AG09309 (cell line): ENCODE measurements around the gene APCDD1L.

ENCODE experiments used
- DNase-seq: peaks from one replicate; pipeline ENCODE4 v3.0.0-alpha.2; 2010; ENCODE audit warnings: low read depth
- H3K4me3 ChIP-seq: 2 replicates; pipeline ENCODE4 v1.5.1; 2011; ENCODE audit warnings: mild to moderate bottlenecking, low read depth, low read length, moderate library complexity; ENCODE audit not compliant: control insufficient read depth
- TF ChIP-seq, protein P1 (sequence below): IDR thresholded peaks from 2 replicates; pipeline ENCODE4 v1.5.1; 2011; ENCODE audit warnings: mild to moderate bottlenecking, low read depth, low read length, inconsistent platforms; ENCODE audit not compliant: insufficient read depth, control insufficient read depth; ENCODE audit errors: missing control alignments

Gene APCDD1L

GRCh38 chr20:58450254-58450653, 64.9 kb downstream of the APCDD1L start:
- TF ChIP-seq, protein P1, sequence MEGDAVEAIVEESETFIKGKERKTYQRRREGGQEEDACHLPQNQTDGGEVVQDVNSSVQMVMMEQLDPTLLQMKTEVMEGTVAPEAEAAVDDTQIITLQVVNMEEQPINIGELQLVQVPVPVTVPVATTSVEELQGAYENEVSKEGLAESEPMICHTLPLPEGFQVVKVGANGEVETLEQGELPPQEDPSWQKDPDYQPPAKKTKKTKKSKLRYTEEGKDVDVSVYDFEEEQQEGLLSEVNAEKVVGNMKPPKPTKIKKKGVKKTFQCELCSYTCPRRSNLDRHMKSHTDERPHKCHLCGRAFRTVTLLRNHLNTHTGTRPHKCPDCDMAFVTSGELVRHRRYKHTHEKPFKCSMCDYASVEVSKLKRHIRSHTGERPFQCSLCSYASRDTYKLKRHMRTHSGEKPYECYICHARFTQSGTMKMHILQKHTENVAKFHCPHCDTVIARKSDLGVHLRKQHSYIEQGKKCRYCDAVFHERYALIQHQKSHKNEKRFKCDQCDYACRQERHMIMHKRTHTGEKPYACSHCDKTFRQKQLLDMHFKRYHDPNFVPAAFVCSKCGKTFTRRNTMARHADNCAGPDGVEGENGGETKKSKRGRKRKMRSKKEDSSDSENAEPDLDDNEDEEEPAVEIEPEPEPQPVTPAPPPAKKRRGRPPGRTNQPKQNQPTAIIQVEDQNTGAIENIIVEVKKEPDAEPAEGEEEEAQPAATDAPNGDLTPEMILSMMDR: no peak
- no peak overlapping the region for H3K4me3 ChIP-seq
- DNase-seq: peak; percentile 44

DNA sequence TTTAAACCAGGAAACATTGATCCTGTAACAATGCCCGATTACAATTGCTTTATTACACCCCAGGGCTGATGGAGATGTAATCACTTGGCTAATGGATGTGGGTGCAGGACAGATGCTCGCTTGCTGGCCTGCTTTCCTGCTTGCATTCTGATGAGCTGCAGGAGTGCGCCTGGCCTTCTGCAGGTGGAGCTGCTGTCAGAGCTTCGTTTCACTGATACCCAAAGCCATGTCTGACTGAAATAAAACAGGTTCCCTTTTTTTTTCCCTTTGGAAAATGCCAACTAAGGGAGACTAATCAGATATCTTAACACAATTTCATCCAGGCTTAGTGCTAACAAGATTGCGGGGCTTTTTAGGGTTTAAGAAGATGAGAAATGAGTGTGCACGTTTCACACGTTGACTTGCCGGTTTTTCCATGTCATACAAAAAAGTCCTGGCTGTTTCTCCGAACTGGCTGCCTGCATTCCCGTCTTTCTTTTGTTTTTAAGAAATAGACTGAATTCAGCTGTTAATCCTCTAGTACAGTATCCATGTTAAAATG, 65.4 kb downstream of the APCDD1L start:
- TF ChIP-seq, protein P1: no peak
- no peak for DNase-seq
- H3K4me3 ChIP-seq: no peak overlapping the region

DNA sequence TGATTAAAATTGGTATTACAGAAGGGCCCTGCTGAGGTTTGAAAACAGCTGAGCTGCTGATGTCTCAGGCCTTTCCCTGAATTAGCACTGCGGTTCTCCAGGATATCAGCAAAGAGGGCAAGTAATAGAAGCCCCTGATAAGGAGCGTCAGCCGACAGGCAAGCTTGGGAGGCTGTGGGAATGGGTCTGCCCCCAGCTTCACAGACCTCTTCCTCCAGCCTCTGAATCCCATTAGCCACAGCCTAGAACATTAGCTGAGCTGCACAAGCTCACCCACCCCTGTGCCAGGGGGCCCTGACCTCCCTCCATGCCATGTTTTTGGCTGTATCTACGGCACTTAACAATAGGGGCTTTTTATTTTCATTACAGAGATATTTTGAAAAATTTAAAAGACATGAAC, 66.2 kb downstream of the APCDD1L start:
- H3K4me3 ChIP-seq: no peak overlapping the region
- TF ChIP-seq, protein P1: no peak
- no peak for DNase-seq

GRCh38 chr20:58447511-58448391, 67.4 kb downstream of the APCDD1L start:
- no peak for DNase-seq
- no peak overlapping the region for H3K4me3 ChIP-seq
- TF ChIP-seq, protein P1: peak; percentile 74

- H3K4me3 ChIP-seq: no peak overlapping the region
- TF ChIP-seq, protein P1: no peak
- DNase-seq: no peak
Observed at GRCh38 chr20:58446960-58447265, 68.3 kb downstream of the APCDD1L start.

- DNase-seq: no peak
Observed at GRCh38 chr20:58446264-58446959, 68.8 kb downstream of the APCDD1L start.

More at GRCh38 chr20:58446264-58446959, 68.8 kb downstream of the APCDD1L start:
- TF ChIP-seq, protein P1: no peak
- no peak overlapping the region for H3K4me3 ChIP-seq
